Endothelial cell of umbilical vein (primary cell): ENCODE data around the gene CABLES1. TPM values are rescaled to one million over a fixed set of nuclear protein-coding genes. Genes with fewer than 3 reads are reported as not detected.

ENCODE experiments used
- BruUV-seq: library from RNA; stranded (reverse); fragments of 400-500 nt; replicated peaks from 2 replicates; lab custom pipeline; 2021; lab: Mats Ljungman, UMichigan
- CTCF ChIA-PET: fragments of 300-600, 350-600 bp; sonication (Branson Sonifier 250); formaldehyde crosslinking; loops from one replicate; lab custom pipeline; 2021; ENCODE audit warnings: antibody characterized with exemption, inconsistent platforms; lab: Charles Lee
- POLR2A ChIA-PET: fragments of 300-600, 350-600 bp; sonication (Branson Sonifier 250); formaldehyde crosslinking; loops from one replicate; lab custom pipeline; 2021; ENCODE audit warnings: antibody characterized with exemption, inconsistent platforms; lab: Charles Lee
- DNase-seq: peaks from one replicate; pipeline ENCODE4 v3.0.0-alpha.2; 2011; ENCODE audit warnings: low read depth, low spot score
- FAIRE-seq: peaks from 2 replicates; lab custom pipeline; 2011; peaks lifted over from hg19 to GRCh38; lab: Jason Lieb, UNC
- H2AFZ ChIP-seq: 2 replicates; pipeline ENCODE4 v1.6.0; 2012; ENCODE audit warnings: low read depth, low read length, control low read depth, inconsistent platforms
- H3K27ac ChIP-seq: 2 replicates; pipeline ENCODE4 v1.5.1; 2011; ENCODE audit warnings: low read depth, mild to moderate bottlenecking, control low read depth, low read length, moderate library complexity; ENCODE audit not compliant: insufficient read depth
- H3K27me3 ChIP-seq, 2 experiments: 2 replicates each; pipeline versions ENCODE4 v1.6.0 to v1.6.1; 2011; ENCODE audit warnings: low read length in 2 of 2, mixed read lengths in 1 of 2; ENCODE audit not compliant: control insufficient read depth in 2 of 2, insufficient read depth in 2 of 2
- H3K36me3 ChIP-seq, 2 experiments: 2 replicates in 1 of 2; 3 replicates in 1 of 2; pipeline ENCODE4 v1.5.1; 2011; ENCODE audit warnings: low read length in 2 of 2, mild to moderate bottlenecking in 1 of 2, moderate library complexity in 1 of 2; ENCODE audit not compliant: control insufficient read depth in 2 of 2, insufficient read depth in 2 of 2; ENCODE audit errors: extremely low read depth in 1 of 2
- H3K4me1 ChIP-seq: 3 replicates; pipeline ENCODE4 v1.5.1; 2011; ENCODE audit warnings: mild to moderate bottlenecking, low read length; ENCODE audit not compliant: control insufficient read depth, insufficient read depth; ENCODE audit errors: extremely low read depth
- H3K4me2 ChIP-seq: 2 replicates; pipeline ENCODE4 v1.6.1; 2011; ENCODE audit warnings: low read length, control low read depth, mixed read lengths; ENCODE audit not compliant: insufficient read depth
- H3K4me3 ChIP-seq, 3 experiments: fragments of 200-600 bp in 1 of 3; sonication (generic), shearing (Covaris generic) in 1 of 3; replicated peaks in 1 of 3; 2 replicates each; pipeline ENCODE4 v1.5.1; 2011 to 2016; ENCODE audit warnings: control low read depth in 3 of 3, low read length in 3 of 3, mild to moderate bottlenecking in 2 of 3, inconsistent platforms in 1 of 3, low read depth in 1 of 3, moderate library complexity in 1 of 3; ENCODE audit not compliant: insufficient read depth in 1 of 3
- H3K79me2 ChIP-seq: 2 replicates; pipeline ENCODE4 v1.6.0; 2012; ENCODE audit warnings: low read length, inconsistent platforms; ENCODE audit not compliant: control insufficient read depth, insufficient read depth
- H3K9ac ChIP-seq: replicated peaks from 2 replicates; pipeline ENCODE3; 2011; ENCODE audit warnings: low read length, control low read depth; ENCODE audit not compliant: insufficient read depth; ENCODE audit errors: extremely low read depth
- H3K9me1 ChIP-seq: replicated peaks from 3 replicates; pipeline ENCODE4 v1.6.0; 2011; ENCODE audit warnings: mild to moderate bottlenecking, low read length; ENCODE audit not compliant: control insufficient read depth, insufficient read depth; ENCODE audit errors: extremely low read depth
- H3K9me3 ChIP-seq: replicated peaks from 2 replicates; pipeline ENCODE4 v1.5.1; 2012; ENCODE audit warnings: low read length, inconsistent platforms; ENCODE audit not compliant: control insufficient read depth, insufficient read depth
- H4K20me1 ChIP-seq: replicated peaks from 2 replicates; pipeline ENCODE3; 2011; ENCODE audit warnings: mild to moderate bottlenecking, low read length; ENCODE audit not compliant: control insufficient read depth, insufficient read depth; ENCODE audit errors: extremely low read depth
- EZH2 ChIP-seq: IDR thresholded peaks from 2 replicates; pipeline ENCODE4 v1.6.1; 2012; ENCODE audit warnings: borderline replicate concordance, low read depth, mild to moderate bottlenecking, moderate library complexity, low read length, inconsistent platforms; ENCODE audit not compliant: severe bottlenecking
- FOS ChIP-seq: IDR thresholded peaks from 2 replicates; pipeline ENCODE4 v1.6.1; 2011; ENCODE audit warnings: mild to moderate bottlenecking, low read length, moderate library complexity, borderline replicate concordance; ENCODE audit not compliant: insufficient read depth
- GATA2 ChIP-seq: IDR thresholded peaks from 2 replicates; pipeline ENCODE4 v1.7.0; 2011; ENCODE audit warnings: low read depth, mild to moderate bottlenecking, moderate library complexity, mixed read lengths, low read length; ENCODE audit not compliant: insufficient read length, insufficient read depth
- JUN ChIP-seq: IDR thresholded peaks from 2 replicates; pipeline ENCODE4 v1.6.1; 2011; ENCODE audit warnings: borderline replicate concordance, low read depth; ENCODE audit not compliant: insufficient read length, insufficient read depth
- MAX ChIP-seq: IDR thresholded peaks from 2 replicates; pipeline ENCODE4 v1.6.1; 2011; ENCODE audit not compliant: insufficient read depth, insufficient read length
- MYC ChIP-seq: IDR thresholded peaks from one replicate; pipeline ENCODE4 v1.6.1; 2011; ENCODE audit warnings: mild to moderate bottlenecking, low read depth, low read length
- POLR2A ChIP-seq: IDR thresholded peaks from 2 replicates; pipeline ENCODE4 v1.6.1; 2012; ENCODE audit warnings: low read depth, mild to moderate bottlenecking, control low read depth, low read length
- POLR2AphosphoS5 ChIP-seq: IDR thresholded peaks from 2 replicates; pipeline ENCODE4 v1.6.1; 2012; ENCODE audit warnings: low read depth, mild to moderate bottlenecking, control low read depth, low read length, moderate library complexity; ENCODE audit not compliant: insufficient read depth
- dilution Hi-C: fragments of 300-500 bp; cut with MboI; formaldehyde crosslinking; loops from one replicate; pipeline ENCODE4 v1.15.0; 2019; ENCODE audit warnings: low sequenced_read_pairs; ENCODE audit not compliant: extremely low pct_ligation_motif_present
- intact Hi-C: fragments of 100-400 bp; cut with micrococcal nuclease; formaldehyde crosslinking; loops from one replicate; pipeline ENCODE4 v1.10.0; 2022
- polyA plus RNA-seq, 4 experiments: library from polyadenylated mRNA; depleted of rRNA in 3 of 4; stranded (reverse) in 3 of 4; unstranded in 1 of 4; fragments of >200 nt; gene quantifications; 2 replicates each; pipeline versions ENCODE4 v1.2.1 to v1.2.3, GENCODE V29; 2011 to 2012; ENCODE audit warnings: missing spikeins in 1 of 4
- total RNA-seq: library from RNA; stranded (reverse); gene quantifications from 2 replicates; pipeline ENCODE4 v1.2.3, GENCODE V29; 2021
- TF ChIP-seq, protein P1 (sequence below), 2 donors: IDR thresholded peaks; 1 replicate in 1 of 2; 2 replicates in 1 of 2; pipeline ENCODE4 v1.5.1; 2011; ENCODE audit warnings: low read length in 2 of 2, mild to moderate bottlenecking in 2 of 2, moderate library complexity in 2 of 2, control low read depth in 1 of 2, inconsistent platforms in 1 of 2, low read depth in 1 of 2; ENCODE audit not compliant: insufficient read depth in 1 of 2; ENCODE audit errors: extremely low read depth in 1 of 2

The CABLES1 gene
- total and polyA plus RNA-seq, 2 donors (not counting 3 experiments of a cell fraction or from before 2014, with no cell fraction given): 40.2 to 71.1 TPM

DNA sequence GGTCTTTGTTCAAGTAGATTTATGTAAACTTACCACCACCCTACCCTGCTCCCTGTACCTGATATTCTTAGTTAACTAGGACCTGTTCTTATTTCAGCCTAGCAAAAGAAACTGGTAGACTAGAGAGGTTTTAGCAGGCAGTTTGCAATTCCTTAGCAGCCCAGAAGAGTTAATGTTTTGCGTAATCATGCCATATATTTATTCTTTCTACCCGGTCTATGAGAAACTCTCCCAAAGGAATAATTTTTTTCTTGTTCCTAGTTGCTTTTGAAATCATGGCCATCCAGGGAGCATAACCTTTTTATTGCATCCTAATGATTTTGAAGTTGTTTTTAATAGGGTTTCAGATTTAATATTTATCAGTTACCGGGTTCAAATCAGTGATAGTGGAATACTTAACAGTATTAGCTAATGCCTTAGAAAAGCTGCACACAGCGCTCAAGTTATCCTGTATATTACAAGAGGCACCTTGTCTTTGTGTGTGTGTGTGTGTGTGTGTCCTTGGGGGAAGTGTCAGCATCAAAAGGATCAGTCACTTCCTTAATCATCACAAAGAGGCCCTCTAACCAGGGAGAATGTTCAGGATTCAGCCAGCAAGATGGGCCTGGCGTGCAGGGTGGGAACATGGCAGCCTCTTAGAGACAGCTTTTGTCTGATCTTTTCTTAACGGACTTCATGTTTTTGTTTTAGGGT, 52.9 kb downstream of the CABLES1 start:
- no peak overlapping the region for H2AFZ ChIP-seq
- DNase-seq (no peak), FAIRE-seq (peak; percentile 49)
- H3K9me3 ChIP-seq: no peaks in the 10 kb centered on the region
- dilution Hi-C loops: no loop called here
- H3K4me2 ChIP-seq: no peak overlapping the region
- POLR2A ChIA-PET: no interaction called here
- H3K27ac ChIP-seq: no peak overlapping the region
- peaks cover 25% of the 10 kb centered on the region for H3K4me1 ChIP-seq
- no peak overlapping the region for H3K4me3 ChIP-seq
- H3K9me1 ChIP-seq: no peaks in the 10 kb centered on the region
- H3K79me2 ChIP-seq: peaks cover 8% of the 10 kb centered on the region
- H3K36me3 ChIP-seq: peaks cover 4 to 13% of the 10 kb centered on the region in 2 experiments
- no TSS peak for BruUV-seq
- intact Hi-C loops: no loop called here
- TF ChIP-seq POLR2AphosphoS5 (no peak), MYC (no peak), JUN (no peak), EZH2 (no peak), POLR2A (no peak), MAX (no peak), FOS (no peak), GATA2 (no peak)
- TF ChIP-seq, protein P1, sequence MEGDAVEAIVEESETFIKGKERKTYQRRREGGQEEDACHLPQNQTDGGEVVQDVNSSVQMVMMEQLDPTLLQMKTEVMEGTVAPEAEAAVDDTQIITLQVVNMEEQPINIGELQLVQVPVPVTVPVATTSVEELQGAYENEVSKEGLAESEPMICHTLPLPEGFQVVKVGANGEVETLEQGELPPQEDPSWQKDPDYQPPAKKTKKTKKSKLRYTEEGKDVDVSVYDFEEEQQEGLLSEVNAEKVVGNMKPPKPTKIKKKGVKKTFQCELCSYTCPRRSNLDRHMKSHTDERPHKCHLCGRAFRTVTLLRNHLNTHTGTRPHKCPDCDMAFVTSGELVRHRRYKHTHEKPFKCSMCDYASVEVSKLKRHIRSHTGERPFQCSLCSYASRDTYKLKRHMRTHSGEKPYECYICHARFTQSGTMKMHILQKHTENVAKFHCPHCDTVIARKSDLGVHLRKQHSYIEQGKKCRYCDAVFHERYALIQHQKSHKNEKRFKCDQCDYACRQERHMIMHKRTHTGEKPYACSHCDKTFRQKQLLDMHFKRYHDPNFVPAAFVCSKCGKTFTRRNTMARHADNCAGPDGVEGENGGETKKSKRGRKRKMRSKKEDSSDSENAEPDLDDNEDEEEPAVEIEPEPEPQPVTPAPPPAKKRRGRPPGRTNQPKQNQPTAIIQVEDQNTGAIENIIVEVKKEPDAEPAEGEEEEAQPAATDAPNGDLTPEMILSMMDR (IDR thresholded peaks at IDR 0.05; ENCODE audit: extremely low read depth in 1 of 2, insufficient read depth in 1 of 2, low read depth in 1 of 2, low read length in 2 of 2): no peak
- no peak overlapping the region for H3K9ac ChIP-seq
- H4K20me1 ChIP-seq: no peaks in the 10 kb centered on the region
- H3K27me3 ChIP-seq: no peaks in the 10 kb centered on the region
- CTCF ChIA-PET: interaction anchor here (0.8 kb wide), 1 partner anchor 191 kb away, joined by 3 read pairs; no protein-coding TSS in a partner anchor
